A673 (cell line): Measurements from ENCODE around the gene UHRF2. TPM values are rescaled to one million over a fixed set of nuclear protein-coding genes. Genes with fewer than 3 reads are reported as not detected.

Source experiments
- BruUV-seq: library from RNA; stranded (reverse); fragments of 400-500 nt; replicated peaks from 2 replicates; lab custom pipeline; 2021; lab: Mats Ljungman, UMichigan
- CTCF ChIA-PET: fragments of 300-600 bp; sonication (Branson Sonifier 250); formaldehyde crosslinking; loops from one replicate; lab custom pipeline; 2022; ENCODE audit warnings: antibody characterized with exemption; lab: Charles Lee
- POLR2A ChIA-PET: fragments of 300-600 bp; sonication (Branson Sonifier 250); formaldehyde crosslinking; loops from one replicate; lab custom pipeline; 2022; ENCODE audit warnings: antibody characterized with exemption; ENCODE audit not compliant: low non-redundant PET; lab: Charles Lee
- DNase-seq: peaks from one replicate; pipeline ENCODE4 v3.0.0-alpha.2; 2015; ENCODE audit warnings: low spot score
- H3K27ac ChIP-seq: fragments of 200-600 bp; sonication (generic); 2 replicates; pipeline ENCODE4 v1.5.1; 2016; ENCODE audit warnings: mixed run types, low read depth, mild to moderate bottlenecking, mixed read lengths, antibody characterized with exemption, low read length; ENCODE audit not compliant: poor library complexity, severe bottlenecking
- H3K27me3 ChIP-seq: fragments of 200-600 bp; sonication (generic); replicated peaks from 2 replicates; pipeline ENCODE4 v1.6.1; 2017; ENCODE audit warnings: mixed run types, low read depth, mild to moderate bottlenecking, mixed read lengths, antibody characterized with exemption, low read length; ENCODE audit not compliant: insufficient read depth, poor library complexity
- H3K36me3 ChIP-seq: fragments of 200-600 bp; sonication (generic); 2 replicates; pipeline ENCODE4 v1.6.1; 2016; ENCODE audit warnings: mixed run types, mild to moderate bottlenecking, mixed read lengths, antibody characterized with exemption, low read length; ENCODE audit not compliant: insufficient read depth, poor library complexity, severe bottlenecking
- H3K4me1 ChIP-seq: fragments of 200-600 bp; sonication (generic); 2 replicates; pipeline ENCODE4 v1.6.1; 2017; ENCODE audit warnings: mixed run types, mild to moderate bottlenecking, mixed read lengths, antibody characterized with exemption, low read length; ENCODE audit not compliant: insufficient read depth, poor library complexity, severe bottlenecking
- H3K4me3 ChIP-seq: fragments of 200-600 bp; sonication (generic); 2 replicates; pipeline ENCODE4 v1.5.1; 2016; ENCODE audit warnings: low read depth, mixed run types, mild to moderate bottlenecking, mixed read lengths, low read length; ENCODE audit not compliant: poor library complexity, severe bottlenecking
- H3K9me3 ChIP-seq: fragments of 200-600 bp; sonication (generic); 2 replicates; pipeline ENCODE4 v1.6.1; 2016; ENCODE audit warnings: mixed run types, low read depth, mild to moderate bottlenecking, mixed read lengths, antibody characterized with exemption, low read length; ENCODE audit not compliant: poor library complexity, severe bottlenecking
- CTCF ChIP-seq: fragments of 300-800, 200-600 bp; sonication (generic); conservative IDR thresholded peaks from 2 replicates; pipeline ENCODE4 v1.5.1; 2017; ENCODE audit warnings: low read depth, mild to moderate bottlenecking, antibody characterized with exemption, low read length, moderate library complexity, mixed read lengths
- EZH2 ChIP-seq: fragments of 200-600 bp; sonication (generic); IDR thresholded peaks from 2 replicates; pipeline ENCODE4 v1.6.1; 2017; ENCODE audit warnings: borderline replicate concordance, low read depth, mild to moderate bottlenecking, mixed read lengths, antibody characterized with exemption, low read length; ENCODE audit not compliant: poor library complexity, severe bottlenecking
- intact Hi-C: fragments of 100-400 bp; cut with micrococcal nuclease; formaldehyde crosslinking; loops from one replicate; pipeline ENCODE4 v1.10.0; 2022; ENCODE audit not compliant: unreplicated experiment
- total RNA-seq: library from RNA; stranded (reverse); gene quantifications from 2 replicates; pipeline ENCODE4 v1.2.3, GENCODE V29; 2021

The UHRF2 gene
- total RNA-seq, 1 experiment from 2014 or later: 53.0 TPM

- no peaks in the 10 kb centered on the region for H3K4me1 ChIP-seq
- H3K9me3 ChIP-seq: no peaks in the 10 kb centered on the region
- intact Hi-C loops: no loop called here
- H3K27me3 ChIP-seq: no peaks in the 10 kb centered on the region
- DNase-seq: no peak
- CTCF ChIA-PET: no interaction called here
- H3K36me3 ChIP-seq: no peaks in the 10 kb centered on the region
- no peak overlapping the region for H3K4me3 ChIP-seq
- POLR2A ChIA-PET: no interaction called here
- TF ChIP-seq EZH2: no peak
- BruUV-seq: no TSS peak
- H3K27ac ChIP-seq: no peak overlapping the region
Observed at GRCh38 chr9:6490863-6491262, 77.9 kb downstream of the UHRF2 start.

GRCh38 chr9:6495466-6495865 is 82.5 kb downstream of the UHRF2 start:
- TF ChIP-seq EZH2 (no peak), CTCF (no peak)
- no TSS peak for BruUV-seq
- no peaks in the 10 kb centered on the region for H3K9me3 ChIP-seq
- no peak overlapping the region for H3K27ac ChIP-seq
- no peak for DNase-seq
- H3K4me1 ChIP-seq: peaks cover 15% of the 10 kb centered on the region
- ChIA-PET CTCF (no interaction called here), POLR2A (no interaction called here)
- H3K36me3 ChIP-seq: peaks cover 12% of the 10 kb centered on the region
- intact Hi-C loops: no loop called here
- H3K27me3 ChIP-seq: no peaks in the 10 kb centered on the region
- H3K4me3 ChIP-seq: no peak overlapping the region

DNA sequence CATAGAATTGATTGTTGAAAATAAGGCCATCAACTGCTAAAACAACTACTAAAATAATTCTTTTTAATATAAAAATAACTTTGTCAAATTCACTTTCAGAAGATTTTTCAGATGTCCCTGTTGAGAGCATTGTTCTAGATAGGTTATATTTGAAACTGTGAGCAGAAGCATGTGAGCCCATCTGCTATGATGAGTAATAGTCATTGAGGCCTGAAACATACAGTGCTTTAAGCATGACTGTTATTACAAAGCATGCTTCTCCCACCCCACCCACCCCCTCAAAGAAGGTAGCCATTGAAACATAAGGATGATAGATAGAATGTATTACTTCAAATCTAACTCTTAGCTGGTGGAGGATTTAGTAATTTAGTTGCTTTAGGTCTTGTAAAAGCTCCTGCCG is 86.0 kb downstream of the UHRF2 start:
- peaks cover 24% of the 10 kb centered on the region for H3K36me3 ChIP-seq
- no peak overlapping the region for H3K27ac ChIP-seq
- no peak for DNase-seq

More for the DNA sequence above, 86.0 kb downstream of the UHRF2 start:
- TF ChIP-seq EZH2 (no peak), CTCF (no peak)
- Histone ChIP-seq H3K4me3 (no peak overlapping the region), H3K4me1 (peaks cover 15% of the 10 kb centered on the region), H3K27me3 (no peaks in the 10 kb centered on the region), H3K9me3 (no peaks in the 10 kb centered on the region)
- BruUV-seq: no TSS peak
- POLR2A ChIA-PET: no interaction called here
- CTCF ChIA-PET: no interaction called here
- intact Hi-C loops: no loop called here
